Spleen (tissue), 7 donors: ENCODE measurements around the gene LCN12.

Experiments
- POLR2A ChIP-seq, 3 donors: fragments of 450-650 bp; IDR thresholded peaks; one replicate each; pipeline ENCODE4 v1.5.1; 2017; ENCODE audit warnings: antibody characterized with exemption in 3 of 3, mild to moderate bottlenecking in 1 of 3
- TF ChIP-seq, protein P1 (sequence below), 11 experiments: fragments of 200-600 bp in 7 of 11; fragments of 450-650 bp in 4 of 11; sonication (generic) in 4 of 11; IDR thresholded peaks in 8 of 11; conservative IDR thresholded peaks in 3 of 11; 1 replicate in 7 of 11; 2 replicates in 4 of 11; pipeline versions ENCODE4 v1.4.0 to v1.8.0; 2016 to 2021; ENCODE audit warnings: antibody characterized with exemption in 11 of 11, inconsistent platforms in 4 of 11, mild to moderate bottlenecking in 1 of 11
- donor health status: DM: no; HTN: no; CAD: no; lungs with moderate emphysema.
- donor health status: DM: no; HTN: no; CAD: no.
- donor health status: DM: no; HTN: no; CAD: no.

DNA sequence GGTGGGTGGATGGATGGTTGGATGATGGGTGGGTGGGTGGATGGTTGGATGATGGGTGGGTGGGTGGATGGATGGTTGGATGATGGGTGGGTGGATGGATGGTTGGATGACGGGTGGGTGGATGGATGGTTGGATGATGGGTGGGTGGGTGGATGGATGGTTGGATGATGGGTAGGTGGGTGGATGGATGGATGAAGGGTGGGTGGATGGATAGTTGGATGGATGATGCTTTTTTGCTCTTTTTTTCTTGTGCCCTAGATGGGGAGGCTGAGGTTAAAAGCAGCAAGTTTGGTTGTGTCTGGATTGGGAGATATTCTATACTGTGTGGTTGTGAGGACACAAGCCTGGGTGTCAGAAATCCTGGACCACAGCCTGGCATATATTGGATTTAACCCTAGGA lies 5.4 kb downstream of the LCN12 start:
- TF ChIP-seq, protein P1, sequence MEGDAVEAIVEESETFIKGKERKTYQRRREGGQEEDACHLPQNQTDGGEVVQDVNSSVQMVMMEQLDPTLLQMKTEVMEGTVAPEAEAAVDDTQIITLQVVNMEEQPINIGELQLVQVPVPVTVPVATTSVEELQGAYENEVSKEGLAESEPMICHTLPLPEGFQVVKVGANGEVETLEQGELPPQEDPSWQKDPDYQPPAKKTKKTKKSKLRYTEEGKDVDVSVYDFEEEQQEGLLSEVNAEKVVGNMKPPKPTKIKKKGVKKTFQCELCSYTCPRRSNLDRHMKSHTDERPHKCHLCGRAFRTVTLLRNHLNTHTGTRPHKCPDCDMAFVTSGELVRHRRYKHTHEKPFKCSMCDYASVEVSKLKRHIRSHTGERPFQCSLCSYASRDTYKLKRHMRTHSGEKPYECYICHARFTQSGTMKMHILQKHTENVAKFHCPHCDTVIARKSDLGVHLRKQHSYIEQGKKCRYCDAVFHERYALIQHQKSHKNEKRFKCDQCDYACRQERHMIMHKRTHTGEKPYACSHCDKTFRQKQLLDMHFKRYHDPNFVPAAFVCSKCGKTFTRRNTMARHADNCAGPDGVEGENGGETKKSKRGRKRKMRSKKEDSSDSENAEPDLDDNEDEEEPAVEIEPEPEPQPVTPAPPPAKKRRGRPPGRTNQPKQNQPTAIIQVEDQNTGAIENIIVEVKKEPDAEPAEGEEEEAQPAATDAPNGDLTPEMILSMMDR (IDR thresholded peaks at IDR 0.05 in 8 of 11, conservative IDR thresholded peaks at IDR 0.05 in 3 of 11): no peak
- no peak for TF ChIP-seq POLR2A (IDR thresholded peaks at IDR 0.05)
